T-cell (primary cell): ENCODE measurements around the gene PLEKHM1. TPM values are rescaled to one million over a fixed set of nuclear protein-coding genes. Genes with fewer than 3 reads are reported as not detected.
"Not testable (repeated sequence)": the region's sequence is repeated elsewhere in the genome, so short reads cannot be mapped to it uniquely, and the experiment has no call there.

Experiments used
- ATAC-seq, 4 experiments: fragments of 200-7000 bp in 3 of 4; fragments of 150-1000 bp in 1 of 4; cut with Tn5 transposase; replicated peaks in 1 of 4; 1 replicate in 3 of 4; 2 replicates in 1 of 4; pipeline ENCODE4 v1.10.0; 2021; ENCODE audit warnings: moderate library complexity in 3 of 4, mild to moderate bottlenecking in 2 of 4, moderate number of reproducible peaks in 1 of 4
- CTCF ChIA-PET, 2 donors: fragments of 300-600 bp; sonication (Branson Sonifier 250); formaldehyde crosslinking; loops; one replicate each; lab custom pipeline; 2022; ENCODE audit warnings: antibody characterized with exemption in 2 of 2; lab: Charles Lee
- POLR2A ChIA-PET, 2 donors: fragments of 300-600 bp; sonication (Branson Sonifier 250); formaldehyde crosslinking; loops; one replicate each; lab custom pipeline; 2022; ENCODE audit warnings: antibody characterized with exemption in 2 of 2; lab: Charles Lee
- DNase-seq, 35 experiments: peaks; one replicate each; pipeline versions ENCODE4 v3.0.0 to v3.0.0-alpha.2; 2013 to 2023
- H3K27ac ChIP-seq: one replicate; pipeline ENCODE4 v1.5.1; 2013; ENCODE audit warnings: low read length
- H3K27me3 ChIP-seq, 2 experiments: replicated peaks in 1 of 2; 1 replicate in 1 of 2; 2 replicates in 1 of 2; pipeline versions ENCODE4 v1.6.1 to v1.7.0; 2013; ENCODE audit warnings: low read length in 1 of 2, mixed read lengths in 1 of 2; ENCODE audit not compliant: control insufficient read depth in 2 of 2, insufficient read depth in 2 of 2; ENCODE audit errors: extremely low read depth in 1 of 2
- H3K36me3 ChIP-seq, 2 donors: 1 replicate in 1 of 2; 2 replicates in 1 of 2; pipeline versions ENCODE4 v1.6.1 to v1.7.0; 2013; ENCODE audit warnings: low read length in 1 of 2; ENCODE audit not compliant: control insufficient read depth in 2 of 2, insufficient read depth in 1 of 2; ENCODE audit errors: extremely low read depth in 1 of 2
- H3K4me1 ChIP-seq, 2 experiments: 1 replicate in 1 of 2; 2 replicates in 1 of 2; pipeline versions ENCODE4 v1.6.1 to v1.7.0; 2013; ENCODE audit warnings: low read length in 2 of 2, mixed read lengths in 1 of 2; ENCODE audit not compliant: insufficient read depth in 2 of 2, control insufficient read depth in 1 of 2; ENCODE audit errors: extremely low read depth in 1 of 2
- H3K4me3 ChIP-seq, 2 donors: 1 replicate in 1 of 2; 2 replicates in 1 of 2; pipeline versions ENCODE4 v1.5.1 to v1.7.0; 2013; ENCODE audit warnings: mild to moderate bottlenecking in 2 of 2, low read length in 1 of 2, moderate library complexity in 1 of 2; ENCODE audit not compliant: control insufficient read depth in 1 of 2; ENCODE audit errors: extremely low read depth in 1 of 2
- H3K9me3 ChIP-seq: 2 replicates; pipeline ENCODE4 v1.7.0; 2013
- H3K27ac Mint-ChIP-seq, 2 donors: one replicate each; pipeline ENCODE4 v1.8.0; 2020 to 2021; ENCODE audit warnings: mild to moderate bottlenecking in 2 of 2, mixed read lengths in 2 of 2
- H3K27me3 Mint-ChIP-seq, 2 donors: one replicate each; pipeline ENCODE4 v1.8.0; 2021 to 2022; ENCODE audit warnings: mixed read lengths in 2 of 2
- H3K36me3 Mint-ChIP-seq: one replicate; pipeline ENCODE4 v1.8.0; 2021; ENCODE audit warnings: mixed read lengths
- H3K4me1 Mint-ChIP-seq, 3 donors: one replicate each; pipeline ENCODE4 v1.8.0; 2020 to 2022; ENCODE audit warnings: mixed read lengths in 3 of 3, mild to moderate bottlenecking in 1 of 3
- H3K4me3 Mint-ChIP-seq, 3 donors: one replicate each; pipeline ENCODE4 v1.8.0; 2020 to 2022; ENCODE audit warnings: mild to moderate bottlenecking in 3 of 3, mixed read lengths in 3 of 3, moderate library complexity in 3 of 3
- H3K9me3 Mint-ChIP-seq, 3 donors: one replicate each; pipeline ENCODE4 v1.8.0; 2020 to 2022; ENCODE audit warnings: mixed read lengths in 3 of 3
- WGBS: methylation state at CpG from one replicate; pipeline ENCODE4 v1.1.5; 2013; ENCODE audit warnings: missing lambda C conversion rate; ENCODE audit not compliant: insufficient coverage; 5-methylcytosine and 5-hydroxymethylcytosine counted together
- total RNA-seq, 35 experiments: library from RNA in 6 of 35; stranded (reverse) in 6 of 35; fragments of 120-200 nt in 1 of 35; gene quantifications; one replicate each; pipeline versions ENCODE4 v1.2.1 to v1.2.4 and lab custom pipeline; 2013 to 2026

Gene PLEKHM1
- total RNA-seq, 5 donors from 2014 or later (not counting 1 experiment from before 2014, with no cell fraction given) = 77.8 to 105 (median 79.4) TPM

GRCh38 chr17:45444856-45445820, 45.4 kb downstream of the PLEKHM1 start:
- DNase-seq, ATAC-seq, H3K27me3 ChIP-seq, CTCF ChIA-PET, H3K4me3 ChIP-seq, H3K9me3 Mint-ChIP-seq, POLR2A ChIA-PET, H3K27ac ChIP-seq, H3K4me3 Mint-ChIP-seq, H3K9me3 ChIP-seq, H3K27me3 Mint-ChIP-seq: not testable (repeated sequence)
- peaks cover 10 to 16% of the 10 kb centered on the region in 2 donors for H3K36me3 ChIP-seq
- peaks cover 3 to 18% of the 10 kb centered on the region in 2 experiments for H3K4me1 ChIP-seq
- peaks cover 12% of the 10 kb centered on the region for H3K36me3 Mint-ChIP-seq
- peak overlapping the region; percentile 71 to 76 for H3K27ac Mint-ChIP-seq
- 95% methylated on average over 5 of the region's 21 CpGs for WGBS
- peaks cover 6 to 31% (median 16%) of the 10 kb centered on the region in 3 donors for H3K4me1 Mint-ChIP-seq

GRCh38 chr17:45444301-45444700, 46.2 kb downstream of the PLEKHM1 start:
- Mint-ChIP-seq H3K4me1 (peaks cover 6 to 33% (median 16%) of the 10 kb centered on the region in 3 donors), H3K36me3 (peaks cover 11% of the 10 kb centered on the region)
- H3K27me3 ChIP-seq, H3K9me3 Mint-ChIP-seq, CTCF ChIA-PET, POLR2A ChIA-PET, H3K27ac ChIP-seq, H3K9me3 ChIP-seq, H3K27me3 Mint-ChIP-seq, H3K27ac Mint-ChIP-seq, ATAC-seq, H3K4me3 ChIP-seq, H3K4me3 Mint-ChIP-seq: not testable (repeated sequence)
- peak in 1 of 35 experiments; percentile 5 for DNase-seq
- Histone ChIP-seq H3K36me3 (peaks cover 10 to 13% of the 10 kb centered on the region in 2 donors), H3K4me1 (peaks cover 3 to 18% of the 10 kb centered on the region in 2 experiments)
- no CpG with 5 or more reads among the region's 10 CpGs for WGBS

- H3K27me3 Mint-ChIP-seq, H3K9me3 ChIP-seq, H3K4me3 Mint-ChIP-seq, CTCF ChIA-PET, H3K9me3 Mint-ChIP-seq, ATAC-seq, H3K27me3 ChIP-seq, H3K4me3 ChIP-seq, POLR2A ChIA-PET, H3K27ac Mint-ChIP-seq, H3K27ac ChIP-seq: not testable (repeated sequence)
- peaks cover 13 to 20% of the 10 kb centered on the region in 2 donors for H3K36me3 ChIP-seq
- Mint-ChIP-seq H3K4me1 (peaks cover 6 to 33% (median 16%) of the 10 kb centered on the region in 3 donors), H3K36me3 (peaks cover 13% of the 10 kb centered on the region)
- DNase-seq = peak in 1 of 35 experiments; percentile 9
- 100% methylated on average over 2 of the region's 10 CpGs for WGBS
- H3K4me1 ChIP-seq = peaks cover 3 to 18% of the 10 kb centered on the region in 2 experiments
These were observed 46.9 kb downstream of the PLEKHM1 start for GRCh38 chr17:45443371-45444260.

- Histone ChIP-seq H3K27ac (no peak overlapping the region), H3K27me3 (no peaks in the 10 kb centered on the region), H3K9me3 (no peaks in the 10 kb centered on the region), H3K36me3 (peaks cover 16 to 23% of the 10 kb centered on the region in 2 donors), H3K4me1 (peaks cover 3 to 15% of the 10 kb centered on the region in 2 experiments), H3K4me3 (no peak overlapping the region)
- Mint-ChIP-seq H3K27me3 (no peaks in the 10 kb centered on the region), H3K36me3 (peaks cover 16% of the 10 kb centered on the region), H3K27ac (peak overlapping the region; percentile 52 to 58), H3K9me3 (no peaks in the 10 kb centered on the region), H3K4me1 (peaks cover 6 to 27% (median 15%) of the 10 kb centered on the region in 3 donors), H3K4me3 (no peak overlapping the region)
- POLR2A ChIA-PET = no interaction called here
- no peak for ATAC-seq
- 95% methylated on average over 8 of the region's 14 CpGs for WGBS
- DNase-seq = no peak
- CTCF ChIA-PET = no interaction called here
These were observed 48.8 kb downstream of the PLEKHM1 start for GRCh38 chr17:45441526-45442310.

- Mint-ChIP-seq H3K36me3 (peaks cover 15% of the 10 kb centered on the region), H3K4me1 (peaks cover 6 to 22% (median 10%) of the 10 kb centered on the region in 3 donors), H3K27ac (peak overlapping the region in 1 of 2 donors; percentile 58)
- H3K9me3 ChIP-seq, H3K27me3 Mint-ChIP-seq, H3K4me3 Mint-ChIP-seq, H3K27me3 ChIP-seq, H3K4me3 ChIP-seq, H3K4me1 ChIP-seq, H3K27ac ChIP-seq, CTCF ChIA-PET, POLR2A ChIA-PET, H3K9me3 Mint-ChIP-seq: not testable (repeated sequence)
- peak in 1 of 4 experiments; percentile 73 for ATAC-seq
- WGBS = 22% methylated on average over 5 of the region's 7 CpGs
- peak in 1 of 35 experiments; percentile 13 for DNase-seq
- peaks cover 16 to 26% of the 10 kb centered on the region in 2 donors for H3K36me3 ChIP-seq
These were observed 49.5 kb downstream of the PLEKHM1 start for GRCh38 chr17:45440839-45441515.
